Kidney glomerular epithelial cell (primary cell): Measurements from ENCODE around the gene DHRSX.
"Not testable (repeated sequence)": the region's sequence is repeated elsewhere in the genome, so short reads cannot be mapped to it uniquely, and the experiment has no call there.

ENCODE experiments used
- DNase-seq: peaks from one replicate; lab custom pipeline; 2025; lab: John Stamatoyannopoulos, UW

Gene DHRSX

DNA sequence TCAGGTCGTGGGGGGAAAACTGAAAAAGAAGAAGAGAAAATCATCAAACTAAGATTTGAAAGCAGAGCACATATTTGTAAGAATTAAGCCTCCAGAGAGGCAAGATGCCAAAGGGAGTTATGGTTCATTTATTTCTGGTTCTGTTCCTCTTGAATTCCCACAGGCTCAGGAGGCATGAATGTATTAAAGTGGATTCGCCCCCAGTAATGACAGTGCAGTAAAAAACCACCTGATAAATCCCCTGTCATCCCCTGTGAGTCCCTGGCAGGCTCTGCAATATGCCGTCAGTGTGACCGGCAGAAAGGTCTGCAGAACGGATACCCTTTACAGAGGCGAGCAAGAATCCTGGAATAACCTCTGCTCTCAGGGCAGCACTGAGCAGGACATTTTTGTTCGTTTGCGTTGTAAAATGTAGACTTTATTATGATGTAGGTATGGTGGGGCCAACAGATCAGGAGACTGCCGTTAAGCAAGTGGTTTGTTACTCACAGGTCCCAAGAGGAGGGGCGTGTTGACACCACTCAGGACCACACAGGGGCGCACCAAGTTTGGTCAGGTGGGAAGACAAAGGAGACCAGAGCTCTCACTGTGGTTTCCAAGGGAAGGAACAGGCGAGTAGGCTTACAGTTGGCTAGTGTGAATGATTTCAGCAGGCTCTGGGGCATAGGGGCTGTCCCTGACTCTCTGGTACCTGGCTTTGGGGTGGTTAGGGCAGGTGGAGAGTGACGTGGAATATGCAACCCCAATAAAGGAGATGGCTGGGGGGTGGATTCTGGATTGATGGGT lies 75.3 kb downstream of the DHRSX start:
- DNase-seq = no peak

GRCh38 chrX:2424317-2424716 lies 76.5 kb downstream of the DHRSX start:
- DNase-seq = no peak

- DNase-seq = no peak
Measured at GRCh38 chrX:2423899-2424298, 76.9 kb downstream of the DHRSX start.

DNA sequence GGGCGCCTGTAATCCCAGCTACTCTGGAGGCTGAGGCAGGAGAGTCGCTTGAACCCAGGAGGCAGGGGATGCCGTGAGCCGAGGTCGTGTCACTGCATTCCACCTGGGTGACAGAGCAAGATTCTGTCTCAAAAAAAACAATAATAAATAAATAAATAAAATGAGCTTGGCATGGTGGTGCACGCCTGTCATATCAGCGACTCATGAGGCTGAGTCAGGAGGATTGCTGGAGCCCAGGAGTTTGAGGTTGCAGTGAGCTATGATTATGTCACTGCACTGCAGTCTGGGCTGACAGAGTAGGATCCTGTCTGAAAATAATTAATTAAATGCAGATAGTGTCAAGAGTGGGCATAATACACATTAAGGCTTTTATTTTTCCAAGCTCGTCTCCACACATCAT lies 77.5 kb downstream of the DHRSX start:
- no peak for DNase-seq

DNA sequence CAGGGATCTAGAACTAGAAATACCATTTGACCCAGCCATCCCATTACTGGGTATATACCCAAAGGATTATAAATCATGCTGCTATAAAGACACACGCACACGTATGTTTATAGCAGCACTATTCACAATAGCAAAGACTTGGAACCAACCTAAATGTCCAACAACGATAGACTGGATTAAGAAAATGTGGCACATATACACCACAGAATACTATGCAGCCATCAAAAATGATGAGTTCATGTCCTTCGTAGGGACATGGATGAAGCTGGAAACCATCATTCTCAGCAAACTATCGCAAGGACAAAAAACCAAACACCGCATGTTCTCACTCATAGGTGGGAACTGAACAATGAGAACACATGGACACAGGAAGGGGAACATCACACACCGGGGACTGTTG lies 81.4 kb downstream of the DHRSX start:
- not testable (repeated sequence) for DNase-seq

DNA sequence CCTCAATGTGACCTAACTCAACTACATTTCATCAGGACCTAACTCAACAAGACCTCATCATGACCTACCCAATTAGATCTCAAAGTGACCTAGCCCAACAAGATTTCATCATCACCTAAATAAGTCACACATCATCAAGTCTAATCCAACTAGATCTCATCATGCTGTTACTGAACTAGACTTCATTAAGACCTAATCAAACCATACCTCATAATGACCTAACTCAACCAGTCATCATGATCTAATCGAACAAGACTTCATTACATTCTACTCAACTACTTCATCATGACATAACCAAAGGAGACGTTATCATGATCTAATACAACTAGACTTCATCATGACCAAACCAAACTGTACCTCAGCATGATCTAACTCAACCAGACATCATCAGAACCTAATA lies 82.8 kb downstream of the DHRSX start:
- no peak for DNase-seq

DNA sequence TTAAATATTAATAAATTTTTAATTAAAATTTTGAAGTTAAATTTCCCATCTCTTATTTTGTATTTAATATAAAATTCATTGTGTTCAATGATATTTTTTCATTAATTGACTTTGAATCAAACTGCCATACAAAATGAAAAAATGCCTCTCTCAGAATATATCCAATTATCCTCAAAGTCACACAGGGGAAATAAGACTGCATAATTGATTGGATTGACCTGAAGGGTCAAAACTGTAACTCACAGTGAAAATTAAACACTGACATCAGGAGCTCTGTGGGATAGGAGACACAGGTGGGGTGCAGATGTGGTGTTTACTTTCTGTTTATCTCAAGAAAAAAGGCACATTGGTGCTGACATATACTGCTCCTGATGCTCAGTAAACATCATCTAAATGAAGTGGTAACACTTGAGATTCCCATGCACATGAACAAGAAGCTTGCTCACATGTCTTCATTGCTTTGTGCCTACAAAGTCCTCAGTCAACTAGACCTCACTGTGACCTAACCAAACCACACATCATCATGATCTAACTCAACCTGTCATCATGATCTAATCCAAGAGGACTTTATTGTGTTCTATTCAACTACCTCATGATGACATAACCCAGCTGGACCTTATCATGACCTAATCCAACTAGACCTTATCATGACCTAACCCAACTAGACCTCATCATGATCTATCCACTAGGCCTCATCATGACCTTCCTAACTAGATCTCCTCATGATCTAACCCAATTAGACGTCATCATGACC lies 83.7 kb downstream of the DHRSX start:
- no peak for DNase-seq

- no peak for DNase-seq
Measured at GRCh38 chrX:2414384-2414783, 86.4 kb downstream of the DHRSX start.

GRCh38 chrX:2413969-2414368 lies 86.8 kb downstream of the DHRSX start:
- DNase-seq = no peak

DNA sequence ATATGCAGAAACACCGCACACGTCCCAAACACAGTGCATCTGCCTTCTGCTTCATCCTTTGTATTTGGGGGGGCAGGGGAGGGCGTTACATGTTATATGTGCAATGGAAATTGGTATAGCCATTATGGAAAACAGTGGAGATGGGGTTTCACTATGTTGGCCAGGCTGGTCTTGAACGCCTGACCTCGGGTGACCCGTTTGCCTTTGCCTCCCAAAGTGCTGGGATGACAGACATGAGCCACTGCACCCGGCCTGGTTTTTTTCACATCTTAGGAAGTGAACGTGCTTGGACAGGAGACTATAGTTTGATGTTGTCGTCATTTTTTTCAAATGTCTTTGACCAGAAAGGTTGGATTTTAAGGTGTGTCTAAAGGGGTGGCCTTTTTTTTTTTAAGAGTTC lies 88.6 kb downstream of the DHRSX start:
- no peak for DNase-seq

DNA sequence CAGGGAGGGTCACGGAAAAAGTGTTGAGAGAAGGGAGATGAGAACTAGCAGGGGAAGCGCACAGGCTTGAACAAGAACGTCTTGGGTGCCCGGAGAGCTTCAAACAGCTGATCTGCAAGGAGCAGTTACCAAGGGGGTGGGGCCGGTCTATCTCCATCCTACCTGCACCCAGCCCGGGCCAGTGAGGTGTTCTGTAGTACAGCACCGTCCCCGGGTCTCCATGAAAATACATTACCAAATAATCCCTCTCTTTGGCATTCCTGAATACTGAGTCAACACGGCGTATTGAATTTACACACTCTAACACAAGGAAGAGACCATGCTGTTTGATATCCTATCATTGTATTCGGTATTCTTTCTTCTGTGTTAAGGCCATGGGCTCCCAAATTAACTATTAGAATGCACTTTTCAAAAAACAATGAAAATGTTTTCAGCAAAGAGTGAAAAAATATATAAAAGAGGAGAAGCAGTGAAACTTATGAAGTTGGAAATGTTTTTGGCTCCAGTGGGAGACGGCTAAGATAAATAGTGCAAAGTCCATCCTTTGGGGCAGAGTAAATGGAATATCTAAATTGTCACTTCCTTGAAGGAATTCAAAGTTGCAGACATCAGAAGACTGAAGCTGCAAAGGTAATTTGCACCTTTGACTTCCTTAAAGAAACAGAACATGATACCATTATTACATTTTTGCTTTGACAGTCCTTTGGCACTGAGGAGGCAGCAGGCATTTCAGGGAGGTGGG lies 90.3 kb downstream of the DHRSX start:
- no peak for DNase-seq

GRCh38 chrX:2409796-2410195 lies 91.0 kb downstream of the DHRSX start:
- DNase-seq = no peak

- DNase-seq = no peak
Measured at GRCh38 chrX:2408856-2409255, 91.9 kb downstream of the DHRSX start.

DNA sequence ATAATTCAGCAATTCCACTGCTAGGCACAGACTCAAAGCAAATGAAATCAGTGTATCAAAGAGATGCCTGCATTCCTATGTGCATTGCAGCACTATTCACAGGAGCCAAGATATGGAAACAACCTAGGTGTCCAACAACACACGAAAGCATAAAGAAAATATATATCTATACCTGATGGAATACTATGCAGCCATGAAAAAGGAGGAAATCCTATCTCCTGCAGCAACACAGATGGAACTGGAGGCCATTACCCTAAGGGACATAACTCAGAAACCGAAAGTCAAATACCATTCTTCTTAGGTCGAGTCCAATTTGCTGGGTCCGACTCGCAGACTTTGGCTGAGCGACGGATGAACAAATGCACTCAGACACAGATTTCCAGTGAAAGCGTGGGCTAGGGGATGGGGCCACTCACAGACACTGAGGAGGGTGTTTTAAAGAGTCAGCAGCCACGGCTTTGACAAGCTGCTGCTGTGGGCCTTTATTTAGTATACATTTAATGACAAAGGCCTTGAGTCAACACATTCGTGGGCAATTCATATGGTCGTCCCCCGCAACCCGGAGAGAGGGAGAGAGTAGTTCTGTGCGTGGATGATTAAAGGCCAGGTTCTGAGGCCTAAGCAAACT lies 93.8 kb downstream of the DHRSX start:
- no peak for DNase-seq

DNA sequence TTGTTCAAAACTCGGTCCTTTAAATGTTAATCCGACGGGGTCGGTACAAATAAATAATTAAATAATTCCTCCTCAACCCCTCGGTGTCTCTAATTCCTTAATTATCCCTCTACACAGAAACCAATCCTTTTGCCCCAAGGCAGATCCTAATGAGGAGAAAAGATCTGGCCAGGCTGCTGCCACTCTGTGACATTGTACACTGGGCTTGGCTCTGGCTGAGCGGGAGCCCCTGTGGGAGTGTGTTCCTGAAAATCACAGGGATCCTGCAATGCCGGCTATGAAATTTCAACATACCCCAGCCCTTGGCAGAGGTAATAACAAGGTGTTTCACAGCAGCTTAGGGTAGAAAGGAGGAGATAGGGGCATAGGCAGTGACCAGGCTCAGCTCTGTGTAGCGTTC lies 96.0 kb downstream of the DHRSX start:
- DNase-seq = no peak

GRCh38 chrX:2402361-2402690 lies 98.5 kb downstream of the DHRSX start:
- DNase-seq = no peak

DNA sequence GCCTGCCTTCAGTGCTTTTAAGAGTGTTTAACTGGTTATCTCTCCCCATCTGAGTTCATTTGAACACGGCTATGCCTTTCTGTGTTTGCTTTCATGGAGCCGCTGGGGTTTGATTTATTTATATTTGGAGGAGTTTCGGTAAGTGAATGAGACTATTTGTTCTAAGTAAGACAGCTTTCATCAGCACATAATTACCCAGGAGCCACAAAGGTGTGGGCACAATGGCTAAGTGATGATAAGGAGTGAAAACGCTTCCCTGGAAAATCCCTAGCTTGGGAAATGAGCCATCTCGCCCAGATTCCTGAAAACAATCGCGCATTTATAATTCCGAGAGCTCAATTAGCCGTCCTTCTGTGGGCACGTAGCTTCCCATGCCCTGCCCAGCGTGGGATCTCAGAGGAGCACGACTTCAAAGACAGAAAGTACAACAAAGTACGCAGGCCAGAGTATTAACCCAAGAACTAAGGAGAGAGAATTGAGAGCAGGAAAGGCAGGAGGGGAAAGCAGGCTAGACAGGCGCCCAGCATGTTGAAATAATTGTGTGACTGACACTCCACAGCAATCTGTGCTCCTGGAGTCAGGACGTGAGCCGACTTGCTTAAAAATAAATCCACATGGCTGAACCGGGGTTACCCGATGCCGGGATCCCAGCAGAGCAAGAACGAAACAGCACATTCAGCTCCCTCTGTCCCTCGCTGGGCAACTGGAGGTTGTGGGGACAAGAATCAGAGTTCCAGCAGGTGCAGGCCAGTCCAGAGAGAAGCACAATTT lies 99.0 kb downstream of the DHRSX start:
- DNase-seq = no peak

GRCh38 chrX:2401201-2401589 lies 99.6 kb downstream of the DHRSX start:
- no peak for DNase-seq

- no peak for DNase-seq
Measured at GRCh38 chrX:2398064-2398656, 102.6 kb downstream of the DHRSX start.

DNA sequence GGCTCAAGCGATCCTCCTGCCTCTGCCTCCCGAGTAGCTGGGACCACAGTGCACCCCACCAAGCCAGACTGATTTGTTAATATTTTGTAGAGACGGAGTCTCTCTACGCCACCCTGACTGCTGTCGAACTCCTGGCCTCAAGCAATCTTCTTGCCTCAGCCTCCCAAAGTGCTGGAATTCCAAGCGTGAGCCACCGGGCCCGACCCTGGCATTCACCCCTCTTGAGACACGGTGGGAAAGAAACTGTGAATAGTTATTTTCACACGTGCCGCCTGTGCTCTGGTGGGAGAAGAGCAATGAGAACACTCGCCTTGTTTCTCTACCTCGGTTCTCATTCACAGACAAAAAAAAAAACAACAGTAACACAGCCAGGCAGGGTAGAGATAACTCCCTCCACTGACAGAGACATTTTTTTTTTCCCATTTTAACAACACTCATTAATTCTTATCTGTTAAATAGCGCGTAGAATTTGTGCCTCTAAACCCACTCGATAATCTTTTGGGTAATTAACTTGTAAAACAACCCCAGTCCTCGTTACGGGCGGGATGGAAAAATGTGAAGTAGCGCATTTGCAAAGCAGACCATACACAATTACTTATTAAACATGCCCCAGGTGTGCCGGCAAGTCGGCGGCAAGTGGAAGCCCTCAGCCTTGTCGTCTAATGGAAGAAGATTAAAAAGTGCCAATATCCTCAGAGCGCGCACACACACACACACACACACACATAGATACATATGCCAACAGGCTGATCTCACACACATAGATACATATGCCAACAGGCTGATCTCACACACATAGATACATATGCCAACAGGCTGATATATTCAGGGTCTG lies 103.3 kb downstream of the DHRSX start:
- no peak for DNase-seq
